CD14-positive monocyte (primary cell): Measurements from ENCODE around the gene MLIP. TPM values are rescaled to one million over a fixed set of nuclear protein-coding genes. Genes with fewer than 3 reads are reported as not detected.

ENCODE experiments used
- DNase-seq, 3 donors: peaks; one replicate each; pipeline ENCODE4 v3.0.0-alpha.2; 2011 to 2022
- H2AFZ ChIP-seq: 2 replicates; pipeline ENCODE4 v1.6.0; 2012; ENCODE audit warnings: mild to moderate bottlenecking, low read depth, low read length, inconsistent platforms; ENCODE audit not compliant: insufficient read depth, poor library complexity, severe bottlenecking
- H3K27ac ChIP-seq, 2 donors: 1 replicate in 1 of 2; 2 replicates in 1 of 2; pipeline ENCODE4 v1.5.1; 2012 to 2013; ENCODE audit warnings: low read length in 2 of 2, control low read depth in 1 of 2, inconsistent platforms in 1 of 2, low read depth in 1 of 2, mild to moderate bottlenecking in 1 of 2
- H3K27me3 ChIP-seq, 2 donors: one replicate each; pipeline versions ENCODE4 v1.6.0 to v1.6.1; 2011 to 2013; ENCODE audit warnings: low read length in 2 of 2; ENCODE audit not compliant: control insufficient read depth in 2 of 2, insufficient read depth in 2 of 2
- H3K36me3 ChIP-seq, 2 donors: replicated peaks in 1 of 2; 1 replicate in 1 of 2; 2 replicates in 1 of 2; pipeline versions ENCODE4 v1.5.1 to v1.6.1; 2012 to 2013; ENCODE audit warnings: low read length in 2 of 2, control low read depth in 1 of 2, inconsistent platforms in 1 of 2, mild to moderate bottlenecking in 1 of 2; ENCODE audit not compliant: insufficient read depth in 2 of 2, control insufficient read depth in 1 of 2
- H3K4me1 ChIP-seq, 2 donors: 1 replicate in 1 of 2; 2 replicates in 1 of 2; pipeline versions ENCODE4 v1.5.1 to v1.6.1; 2012 to 2013; ENCODE audit warnings: low read length in 2 of 2, control low read depth in 1 of 2, inconsistent platforms in 1 of 2, mild to moderate bottlenecking in 1 of 2, moderate library complexity in 1 of 2; ENCODE audit not compliant: insufficient read depth in 2 of 2, control insufficient read depth in 1 of 2
- H3K4me2 ChIP-seq: replicated peaks from 2 replicates; pipeline ENCODE3; 2012; ENCODE audit warnings: low read length, moderate library complexity, mild to moderate bottlenecking; ENCODE audit not compliant: poor library complexity, severe bottlenecking; ENCODE audit errors: extremely low read depth
- H3K4me3 ChIP-seq, 3 experiments: fragments of 200-600 bp in 1 of 3; sonication (generic) in 1 of 3; replicated peaks in 1 of 3; 1 replicate in 2 of 3; 2 replicates in 1 of 3; pipeline ENCODE4 v1.5.1; 2011 to 2013; ENCODE audit warnings: low read length in 3 of 3, mild to moderate bottlenecking in 3 of 3, control low read depth in 2 of 3, low read depth in 2 of 3, inconsistent platforms in 1 of 3, moderate library complexity in 1 of 3
- H3K79me2 ChIP-seq: 2 replicates; pipeline ENCODE4 v1.6.0; 2012; ENCODE audit warnings: mild to moderate bottlenecking, control low read depth, inconsistent platforms, low read length, moderate library complexity; ENCODE audit not compliant: insufficient read depth
- H3K9ac ChIP-seq: 2 replicates; pipeline ENCODE4 v1.6.0; 2017; ENCODE audit warnings: low read length, mild to moderate bottlenecking; ENCODE audit not compliant: insufficient read depth, poor library complexity, severe bottlenecking
- H3K9me3 ChIP-seq, 2 donors: replicated peaks in 1 of 2; 1 replicate in 1 of 2; 2 replicates in 1 of 2; pipeline versions ENCODE4 v1.5.1 to v1.6.1; 2012 to 2013; ENCODE audit warnings: low read length in 2 of 2, control low read depth in 1 of 2; ENCODE audit not compliant: control insufficient read depth in 1 of 2, insufficient read depth in 1 of 2
- H4K20me1 ChIP-seq: 2 replicates; pipeline ENCODE4 v1.6.0; 2012; ENCODE audit warnings: mild to moderate bottlenecking, low read length, control low read depth, moderate library complexity; ENCODE audit not compliant: insufficient read depth
- H3K27ac Mint-ChIP-seq, 7 donors: one replicate each; pipeline ENCODE4 v1.8.0; 2020; ENCODE audit warnings: mild to moderate bottlenecking in 7 of 7, mixed read lengths in 7 of 7, moderate library complexity in 6 of 7, inconsistent platforms in 2 of 7
- H3K27me3 Mint-ChIP-seq, 3 donors: one replicate each; pipeline ENCODE4 v1.8.0; 2021 to 2022; ENCODE audit warnings: low read depth in 3 of 3, mild to moderate bottlenecking in 3 of 3, mixed read lengths in 3 of 3, moderate library complexity in 3 of 3, inconsistent platforms in 1 of 3
- H3K36me3 Mint-ChIP-seq, 2 donors: one replicate each; pipeline ENCODE4 v1.8.0; 2020; ENCODE audit warnings: mixed read lengths in 2 of 2, inconsistent platforms in 1 of 2, mild to moderate bottlenecking in 1 of 2
- H3K4me1 Mint-ChIP-seq: one replicate; pipeline ENCODE4 v1.8.0; 2020; ENCODE audit warnings: mild to moderate bottlenecking, mixed read lengths
- H3K4me3 Mint-ChIP-seq, 2 donors: one replicate each; pipeline ENCODE4 v1.8.0; 2020; ENCODE audit warnings: mild to moderate bottlenecking in 2 of 2, mixed read lengths in 2 of 2, moderate library complexity in 1 of 2
- H3K9me3 Mint-ChIP-seq, 7 donors: one replicate each; pipeline ENCODE4 v1.8.0; 2020 to 2022; ENCODE audit warnings: mixed read lengths in 7 of 7, mild to moderate bottlenecking in 6 of 7, moderate library complexity in 6 of 7, inconsistent platforms in 2 of 7
- CTCF ChIP-seq: fragments of 200-600 bp; IDR thresholded peaks from one replicate; pipeline ENCODE4 v1.8.0; 2022; ENCODE audit warnings: antibody characterized with exemption, mild to moderate bottlenecking
- WGBS: methylation state at CpG from one replicate; pipeline ENCODE4 v1.1.5; 2013; ENCODE audit warnings: missing lambda C conversion rate; ENCODE audit not compliant: insufficient coverage; 5-methylcytosine and 5-hydroxymethylcytosine counted together
- intact Hi-C, 2 donors: fragments of 100-400 bp; cut with micrococcal nuclease; formaldehyde crosslinking; loops; one replicate each; pipeline versions ENCODE4 v1.15.0 to v1.15.1; 2023
- polyA plus RNA-seq, 3 donors: library from polyadenylated mRNA; depleted of rRNA in 1 of 3; unstranded in 2 of 3; stranded (reverse) in 1 of 3; fragments of 300-500 nt in 2 of 3; fragments of >200 nt in 1 of 3; fragmentation: Illumina TruSeq in 2 of 3; gene quantifications; 1 replicate in 2 of 3; 2 replicates in 1 of 3; pipeline ENCODE4 v1.2.3, GENCODE V29; 2012 to 2021

Gene MLIP
- polyA plus RNA-seq, 3 donors, result not detected

- H3K4me2 ChIP-seq, result no peak overlapping the region
- no peaks in the 10 kb centered on the region for H3K4me1 ChIP-seq
- H3K4me3 ChIP-seq, result no peak overlapping the region
- Mint-ChIP-seq H3K27me3 (peaks cover 0 to 3% (median 0%) of the 10 kb centered on the region in 3 donors), H3K4me3 (no peak overlapping the region), H3K27ac (no peak overlapping the region), H3K4me1 (no peaks in the 10 kb centered on the region), H3K36me3 (no peaks in the 10 kb centered on the region), H3K9me3 (peaks cover 0 to 2% (median 0%) of the 10 kb centered on the region in 7 donors)
- H3K9me3 ChIP-seq, result no peaks in the 10 kb centered on the region
- H3K27me3 ChIP-seq, result no peaks in the 10 kb centered on the region
- H3K9ac ChIP-seq, result no peak overlapping the region
- 96% methylated on average over 4 of the region's 4 CpGs for WGBS
- intact Hi-C loops, result no loop called here
- H4K20me1 ChIP-seq, result no peaks in the 10 kb centered on the region
- no peak for TF ChIP-seq CTCF
- H3K79me2 ChIP-seq, result no peaks in the 10 kb centered on the region
- no peak overlapping the region for H3K27ac ChIP-seq
- no peak for DNase-seq
- no peaks in the 10 kb centered on the region for H3K36me3 ChIP-seq
- no peak overlapping the region for H2AFZ ChIP-seq
Measured at GRCh38 chr6:54071821-54072340, 39.4 kb upstream of the MLIP start.

DNA sequence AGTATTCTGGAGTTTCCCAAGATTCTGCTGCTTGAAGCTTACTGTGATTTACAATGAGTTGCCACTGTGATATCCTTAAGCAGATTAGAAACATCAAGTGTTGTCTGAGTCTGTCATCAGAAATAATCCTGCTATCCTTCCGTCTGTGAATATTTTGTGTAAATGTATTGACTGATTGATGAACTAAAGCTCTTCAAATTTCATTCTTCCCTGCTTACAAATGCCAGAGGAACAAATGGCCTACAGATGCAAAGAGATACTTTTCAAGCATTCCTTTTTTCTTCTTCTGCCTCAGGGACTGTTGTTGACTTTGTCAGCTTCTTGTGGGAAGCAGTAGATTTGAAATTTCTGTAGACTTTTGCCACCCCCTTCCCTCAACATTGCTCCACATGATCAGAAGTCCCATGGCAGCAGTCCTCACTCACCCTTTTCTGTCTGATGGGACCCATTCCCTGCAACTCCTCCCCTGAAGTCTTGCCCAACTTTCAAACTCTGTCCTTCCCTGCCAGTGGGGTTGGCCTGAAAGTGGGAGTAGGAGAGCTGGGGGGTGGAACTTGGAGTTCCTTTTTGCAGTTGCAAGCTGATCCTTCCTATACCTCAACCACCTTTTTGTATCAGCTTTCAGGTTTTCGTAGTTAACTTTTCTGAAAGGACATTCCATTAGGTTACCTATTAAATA is 38.5 kb upstream of the MLIP start:
- H3K4me1 ChIP-seq, result no peaks in the 10 kb centered on the region
- no CpG with 5 or more reads among the region's 2 CpGs for WGBS
- peaks cover 0 to 2% (median 0%) of the 10 kb centered on the region in 7 donors for H3K9me3 Mint-ChIP-seq
- H3K36me3 Mint-ChIP-seq, result no peaks in the 10 kb centered on the region
- H3K27me3 Mint-ChIP-seq, result peaks cover 0 to 3% (median 0%) of the 10 kb centered on the region in 3 donors
- no peak overlapping the region for H3K27ac ChIP-seq
- no peak overlapping the region for H3K27ac Mint-ChIP-seq
- no peaks in the 10 kb centered on the region for H3K36me3 ChIP-seq
- no peak overlapping the region for H2AFZ ChIP-seq
- H3K27me3 ChIP-seq, result no peaks in the 10 kb centered on the region
- DNase-seq, result no peak
- TF ChIP-seq CTCF, result no peak
- H3K9me3 ChIP-seq, result no peaks in the 10 kb centered on the region
- no peak overlapping the region for H3K4me3 ChIP-seq
- no peak overlapping the region for H3K9ac ChIP-seq
- no peaks in the 10 kb centered on the region for H3K4me1 Mint-ChIP-seq
- no peak overlapping the region for H3K4me3 Mint-ChIP-seq
- no peak overlapping the region for H3K4me2 ChIP-seq
- intact Hi-C loops, result no loop called here
- H3K79me2 ChIP-seq, result no peaks in the 10 kb centered on the region
- H4K20me1 ChIP-seq, result no peaks in the 10 kb centered on the region
